Esophagus muscularis mucosa (tissue), 4 donors: ENCODE measurements around the gene TMEM132C. TPM values are rescaled to one million over a fixed set of nuclear protein-coding genes. Genes with fewer than 3 reads are reported as not detected.
A peak's percentile ranks its signal among the peaks of the same experiment; 100 is the strongest.

ENCODE experiments used
- DNase-seq: peaks from one replicate; pipeline ENCODE4 v3.0.0-alpha.2; 2017; ENCODE audit errors: extremely low spot score
- H3K27ac ChIP-seq, 4 donors: fragments of 200-600 bp; sonication (generic); replicated peaks in 1 of 4; 1 replicate in 3 of 4; 2 replicates in 1 of 4; pipeline ENCODE4 v1.5.1; 2016 to 2019; ENCODE audit warnings: mild to moderate bottlenecking in 1 of 4
- H3K27me3 ChIP-seq, 4 donors: fragments of 200-600 bp; sonication (generic); one replicate each; pipeline versions ENCODE4 v1.5.1 to v1.6.0; 2016 to 2019
- H3K36me3 ChIP-seq, 4 donors: fragments of 200-600 bp; sonication (generic); one replicate each; pipeline ENCODE4 v1.5.1; 2016 to 2019
- H3K4me1 ChIP-seq, 4 donors: fragments of 200-600 bp; sonication (generic); one replicate each; pipeline ENCODE4 v1.5.1; 2016 to 2019
- H3K4me3 ChIP-seq, 4 donors: fragments of 200-600 bp; sonication (generic); 1 replicate in 2 of 4; 2 replicates in 2 of 4; pipeline ENCODE4 v1.5.1; 2016 to 2019; ENCODE audit warnings: mild to moderate bottlenecking in 4 of 4, moderate library complexity in 1 of 4
- H3K9me3 ChIP-seq, 4 donors: fragments of 200-600 bp; sonication (generic); 1 replicate in 3 of 4; 2 replicates in 1 of 4; pipeline ENCODE4 v1.5.1; 2016 to 2019
- EP300 ChIP-seq: sonication (generic); formaldehyde crosslinking; IDR thresholded peaks from one replicate; pipeline ENCODE4 v1.6.1; 2017; ENCODE audit warnings: antibody characterized with exemption
- POLR2A ChIP-seq: fragments of 450-650 bp; IDR thresholded peaks from one replicate; pipeline ENCODE4 v1.6.1; 2017; ENCODE audit warnings: antibody characterized with exemption, moderate library complexity, mild to moderate bottlenecking, low read depth
- POLR2AphosphoS5 ChIP-seq, 2 donors: sonication (generic); formaldehyde crosslinking; IDR thresholded peaks; one replicate each; pipeline ENCODE4 v1.6.1; 2017; ENCODE audit warnings: antibody characterized with exemption in 2 of 2
- WGBS: methylation state at CpG from one replicate; pipeline ENCODE4 v1.1.5; 2018; 5-methylcytosine and 5-hydroxymethylcytosine counted together
- intact Hi-C: fragments of 100-400 bp; cut with DNase I; formaldehyde crosslinking; loops from one replicate; pipeline ENCODE4 v1.15.1; 2023
- total RNA-seq, 4 donors: library from RNA; depleted of rRNA; stranded (reverse); fragments of >200 nt; gene quantifications; one replicate each; pipeline versions ENCODE4 v1.1.0 to v1.2.1, GENCODE V29; 2016
- TF ChIP-seq, protein P1 (sequence below), 3 experiments: fragments of 200-600 bp in 2 of 3; fragments of 450-650 bp in 1 of 3; sonication (generic) in 2 of 3; IDR thresholded peaks; one replicate each; pipeline ENCODE4 v1.5.1; 2017 to 2019; ENCODE audit warnings: antibody characterized with exemption in 3 of 3, mild to moderate bottlenecking in 2 of 3, moderate library complexity in 1 of 3

TMEM132C gene
- total RNA-seq, 4 donors from 2014 or later = 2.9 to 3.8 (median 3.5) TPM

DNA sequence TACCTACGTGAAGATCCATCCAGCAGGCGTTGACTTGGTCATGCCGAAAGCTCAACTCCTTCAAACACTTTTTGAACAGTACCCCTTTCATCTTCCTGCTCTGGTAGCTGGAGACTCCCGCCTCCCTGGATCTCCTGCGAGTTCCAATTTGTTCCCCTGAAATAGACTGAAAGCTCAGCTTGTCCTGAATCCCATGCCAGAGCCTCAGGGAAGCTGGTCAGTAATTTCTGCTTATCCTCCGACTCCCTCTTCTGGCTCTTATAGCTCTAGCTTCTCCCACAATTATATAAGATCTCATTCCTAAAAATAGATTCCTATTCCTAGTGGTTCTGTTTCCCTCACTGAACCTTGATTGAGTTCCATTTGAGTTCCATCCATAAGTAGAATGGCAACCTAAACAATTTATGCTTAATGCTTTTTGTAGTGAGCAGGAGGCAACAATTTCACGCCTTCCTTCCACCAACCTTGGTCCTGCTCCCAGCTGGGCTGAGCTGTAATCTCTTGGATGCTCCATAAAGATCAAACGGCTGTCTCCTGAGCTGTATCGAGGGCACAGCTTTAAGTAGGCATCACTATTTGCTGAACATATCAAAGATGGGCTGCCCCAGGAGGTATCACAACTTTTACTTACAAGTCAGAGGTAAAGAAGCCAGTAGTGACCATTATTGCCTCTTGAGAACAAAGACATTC lies 8.0 kb upstream of the TMEM132C start:
- intact Hi-C loops = no loop called here
- WGBS = 40% methylated on average over 8 of the region's 9 CpGs
- Histone ChIP-seq H3K27me3 (peaks cover 0 to 38% (median 0%) of the 10 kb centered on the region in 4 donors), H3K9me3 (peaks cover 0 to 6% (median 0%) of the 10 kb centered on the region in 4 donors), H3K4me1 (no peaks in the 10 kb centered on the region), H3K4me3 (no peak overlapping the region), H3K36me3 (no peaks in the 10 kb centered on the region), H3K27ac (no peak overlapping the region)
- TF ChIP-seq POLR2AphosphoS5 (IDR thresholded peaks at IDR 0.05) (no peak), EP300 (no peak), POLR2A (no peak)
- TF ChIP-seq, protein P1, sequence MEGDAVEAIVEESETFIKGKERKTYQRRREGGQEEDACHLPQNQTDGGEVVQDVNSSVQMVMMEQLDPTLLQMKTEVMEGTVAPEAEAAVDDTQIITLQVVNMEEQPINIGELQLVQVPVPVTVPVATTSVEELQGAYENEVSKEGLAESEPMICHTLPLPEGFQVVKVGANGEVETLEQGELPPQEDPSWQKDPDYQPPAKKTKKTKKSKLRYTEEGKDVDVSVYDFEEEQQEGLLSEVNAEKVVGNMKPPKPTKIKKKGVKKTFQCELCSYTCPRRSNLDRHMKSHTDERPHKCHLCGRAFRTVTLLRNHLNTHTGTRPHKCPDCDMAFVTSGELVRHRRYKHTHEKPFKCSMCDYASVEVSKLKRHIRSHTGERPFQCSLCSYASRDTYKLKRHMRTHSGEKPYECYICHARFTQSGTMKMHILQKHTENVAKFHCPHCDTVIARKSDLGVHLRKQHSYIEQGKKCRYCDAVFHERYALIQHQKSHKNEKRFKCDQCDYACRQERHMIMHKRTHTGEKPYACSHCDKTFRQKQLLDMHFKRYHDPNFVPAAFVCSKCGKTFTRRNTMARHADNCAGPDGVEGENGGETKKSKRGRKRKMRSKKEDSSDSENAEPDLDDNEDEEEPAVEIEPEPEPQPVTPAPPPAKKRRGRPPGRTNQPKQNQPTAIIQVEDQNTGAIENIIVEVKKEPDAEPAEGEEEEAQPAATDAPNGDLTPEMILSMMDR (IDR thresholded peaks at IDR 0.05) = no peak
- no peak for DNase-seq

DNA sequence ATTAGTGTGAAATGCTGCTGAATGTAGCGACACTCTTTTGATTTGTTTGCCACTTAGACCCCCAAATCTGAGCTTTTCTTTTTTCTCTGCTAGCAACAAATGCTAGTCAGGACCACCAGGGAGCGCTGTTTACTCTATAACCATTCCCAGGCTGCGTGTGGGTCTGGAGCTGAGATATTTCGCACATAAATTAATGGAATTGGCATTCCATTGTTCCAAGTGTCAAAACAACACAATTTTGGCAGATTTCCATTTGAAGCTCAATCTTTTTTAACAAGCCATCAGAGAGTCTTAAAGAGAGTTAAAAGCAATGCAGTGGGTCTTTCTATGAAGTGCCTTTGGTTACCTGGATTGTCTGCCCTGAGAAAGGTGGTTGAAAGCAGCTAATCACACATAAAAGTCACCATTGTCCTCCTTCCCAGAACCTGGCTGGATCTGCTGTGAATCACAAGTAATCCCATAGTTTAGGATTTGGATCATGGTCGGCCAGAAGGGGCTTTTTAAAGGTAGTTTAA lies 7.4 kb upstream of the TMEM132C start:
- no peaks in the 10 kb centered on the region for H3K36me3 ChIP-seq
- no peak overlapping the region for H3K4me3 ChIP-seq
- TF ChIP-seq, protein P1 (IDR thresholded peaks at IDR 0.05) = peak; percentile 58 to 65 (median 63)
- TF ChIP-seq POLR2A (no peak), EP300 (no peak), POLR2AphosphoS5 (IDR thresholded peaks at IDR 0.05) (no peak)
- 13% methylated on average over 5 of the region's 5 CpGs for WGBS
- H3K27ac ChIP-seq = no peak overlapping the region
- H3K27me3 ChIP-seq = peaks cover 0 to 44% (median 0%) of the 10 kb centered on the region in 4 donors
- H3K4me1 ChIP-seq = no peaks in the 10 kb centered on the region
- intact Hi-C loops = no loop called here
- DNase-seq = no peak
- peaks cover 0 to 12% (median 0%) of the 10 kb centered on the region in 4 donors for H3K9me3 ChIP-seq

DNA sequence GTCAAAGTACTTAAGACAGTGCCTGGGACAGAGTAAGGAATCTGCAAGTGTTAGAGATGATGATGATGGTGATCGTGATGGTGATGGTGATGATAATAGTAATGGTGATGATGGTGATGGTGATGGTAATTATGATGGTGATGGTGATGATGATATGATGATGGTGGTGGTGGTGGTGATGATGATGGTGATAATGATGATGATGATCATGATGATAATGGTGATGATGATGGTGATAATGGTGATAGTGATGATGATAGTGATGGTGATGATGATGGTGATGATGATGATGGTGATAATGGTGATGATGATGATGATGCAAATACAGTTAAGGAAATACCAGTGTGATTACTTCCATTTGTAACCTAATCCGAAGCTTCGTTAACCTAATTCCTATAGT lies 5.2 kb upstream of the TMEM132C start:
- Histone ChIP-seq H3K9me3 (peaks cover 0 to 14% (median 0%) of the 10 kb centered on the region in 4 donors), H3K27me3 (peaks cover 0 to 65% (median 0%) of the 10 kb centered on the region in 4 donors), H3K36me3 (no peaks in the 10 kb centered on the region), H3K27ac (no peak overlapping the region), H3K4me1 (peaks cover 0 to 6% (median 5%) of the 10 kb centered on the region in 4 donors), H3K4me3 (no peak overlapping the region)
- WGBS = 93% methylated on average over 3 of the region's 3 CpGs
- DNase-seq = no peak
- no peak for TF ChIP-seq EP300
- TF ChIP-seq, protein P1 (IDR thresholded peaks at IDR 0.05) = no peak
- no peak for TF ChIP-seq POLR2A
- TF ChIP-seq POLR2AphosphoS5 (IDR thresholded peaks at IDR 0.05) = no peak
- intact Hi-C loops = no loop called here

DNA sequence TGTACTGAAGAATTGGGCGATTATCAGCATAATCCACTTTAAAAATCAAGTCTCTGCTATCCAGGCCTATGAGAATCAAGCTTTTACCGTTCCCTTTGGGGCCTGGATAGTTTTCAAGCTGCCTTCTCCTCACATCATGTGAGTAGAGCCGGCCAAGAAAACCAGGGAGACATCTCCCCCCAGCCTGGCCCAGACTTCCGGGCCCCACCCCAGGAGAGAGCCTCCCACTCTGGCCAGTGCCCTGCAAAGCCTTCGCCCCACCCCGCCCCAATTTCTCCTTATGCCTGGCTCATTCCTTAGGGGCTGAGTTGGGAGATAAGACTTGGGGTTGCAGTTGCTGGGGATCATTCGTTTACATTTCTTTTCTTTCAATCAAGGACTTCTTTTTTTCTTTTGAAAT lies 1.4 kb upstream of the TMEM132C start:
- 39% methylated on average over 7 of the region's 7 CpGs for WGBS
- intact Hi-C loops = no loop called here
- Histone ChIP-seq H3K4me3 (no peak overlapping the region), H3K4me1 (peaks cover 12 to 27% (median 19%) of the 10 kb centered on the region in 4 donors), H3K27ac (no peak overlapping the region), H3K9me3 (peaks cover 0 to 14% (median 0%) of the 10 kb centered on the region in 4 donors), H3K36me3 (no peaks in the 10 kb centered on the region), H3K27me3 (peaks cover 3 to 85% (median 12%) of the 10 kb centered on the region in 4 donors)
- DNase-seq = no peak
- TF ChIP-seq POLR2A = no peak
- TF ChIP-seq POLR2AphosphoS5 (IDR thresholded peaks at IDR 0.05) = no peak
- no peak for TF ChIP-seq EP300
- TF ChIP-seq, protein P1 (IDR thresholded peaks at IDR 0.05) = no peak
